HEK293 (cell line): Measurements from ENCODE around the gene KRTCAP2.

Experiments used
- CTCF ChIP-seq: fragments of 450-650 bp; formaldehyde crosslinking; IDR thresholded peaks from 2 replicates; pipeline ENCODE4 v1.5.1; 2016; ENCODE audit warnings: missing biosample characterization, missing genetic modification characterization
- ZBTB49 ChIP-seq: fragments of 450-650 bp; formaldehyde crosslinking; IDR thresholded peaks from 2 replicates; pipeline ENCODE4 v1.5.1; 2016; ENCODE audit warnings: missing biosample characterization, missing genetic modification characterization, low read depth
- ZNF248 ChIP-seq: fragments of 450-650 bp; formaldehyde crosslinking; IDR thresholded peaks from 2 replicates; pipeline ENCODE4 v1.5.1; 2017; ENCODE audit warnings: missing biosample characterization, missing genetic modification characterization
- ZNF404 ChIP-seq: fragments of 450-650 bp; formaldehyde crosslinking; IDR thresholded peaks from 2 replicates; pipeline ENCODE4 v1.5.1; 2017; ENCODE audit warnings: missing biosample characterization, missing genetic modification characterization

- no peak for TF ChIP-seq ZNF404 (tag by site-specific recombination)
- no peak for TF ChIP-seq CTCF
- no peak for TF ChIP-seq ZNF248
- TF ChIP-seq ZBTB49 (tag by site-specific recombination) = no peak
Measured at GRCh38 chr1:155192346-155193274, 19.5 kb upstream of the KRTCAP2 start.
